Measurements from ENCODE around the gene GABRD.
"Not testable (repeated sequence)": the region's sequence is repeated elsewhere in the genome, so short reads cannot be mapped to it uniquely, and the experiment has no call there.

Gene GABRD

GRCh38 chr1:2019172-2019543 is at the start of gene GABRD:
TSS of gene GABRD (plus strand) at chr1:2019345. CDS start at chr1:2019424, 79 bp downstream.
- DNase-seq (ENCODE audit: low read depth, low spot score): no peak

- no peak for DNase-seq (ENCODE audit: low read depth, low spot score)
Observed at GRCh38 chr1:1969505-1969900, 49.6 kb upstream of the GABRD start.

GRCh38 chr1:1969953-1970716 is 49.0 kb upstream of the GABRD start:
- DNase-seq (ENCODE audit: low read depth, low spot score): no peak

- DNase-seq (ENCODE audit: low read depth, low spot score): no peak
Observed at GRCh38 chr1:1971017-1971416, 48.1 kb upstream of the GABRD start.

- DNase-seq (ENCODE audit: low read depth, low spot score): no peak
Observed at GRCh38 chr1:1971688-1972087, 47.5 kb upstream of the GABRD start.

GRCh38 chr1:1972976-1973715 is 46.0 kb upstream of the GABRD start:
- DNase-seq (ENCODE audit: low read depth, low spot score): no peak

- no peak for DNase-seq (ENCODE audit: low read depth, low spot score)
Observed at GRCh38 chr1:1973716-1974642, 45.2 kb upstream of the GABRD start.

- peak; percentile 56 for DNase-seq (ENCODE audit: low read depth, low spot score)
Observed at GRCh38 chr1:1974834-1975233, 44.3 kb upstream of the GABRD start.

- no peak for DNase-seq (ENCODE audit: low read depth, low spot score)
Observed at GRCh38 chr1:1975535-1975934, 43.6 kb upstream of the GABRD start.

GRCh38 chr1:1976031-1976430 is 43.1 kb upstream of the GABRD start:
- DNase-seq (ENCODE audit: low read depth, low spot score): no peak

GRCh38 chr1:1978108-1978507 is 41.0 kb upstream of the GABRD start:
- no peak for DNase-seq (ENCODE audit: low read depth, low spot score)

- not testable (repeated sequence) for DNase-seq (ENCODE audit: low read depth, low spot score)
Observed at GRCh38 chr1:1978690-1979481, 40.3 kb upstream of the GABRD start.

GRCh38 chr1:1979482-1980165 is 39.5 kb upstream of the GABRD start:
- DNase-seq (ENCODE audit: low read depth, low spot score): no peak

GRCh38 chr1:1980467-1981141 is 38.5 kb upstream of the GABRD start:
- DNase-seq (ENCODE audit: low read depth, low spot score): no peak

GRCh38 chr1:1981142-1981500 is 38.0 kb upstream of the GABRD start:
- no peak for DNase-seq (ENCODE audit: low read depth, low spot score)

GRCh38 chr1:1981631-1982327 is 37.4 kb upstream of the GABRD start:
- not testable (repeated sequence) for DNase-seq (ENCODE audit: low read depth, low spot score)

- DNase-seq (ENCODE audit: low read depth, low spot score): no peak
Observed at GRCh38 chr1:1982379-1983232, 36.5 kb upstream of the GABRD start.

GRCh38 chr1:1984560-1985070 is 34.5 kb upstream of the GABRD start:
- no peak for DNase-seq (ENCODE audit: low read depth, low spot score)

Data from ELF-1 (cell line).